Trophoblast cell (in vitro differentiated cells and primary cell): Measurements from ENCODE around the gene ADARB1.

ENCODE experiments used
- DNase-seq, 2 donors: peaks; one replicate each; pipeline ENCODE4 v3.0.0-alpha.2; 2016
- H2AFZ ChIP-seq: 2 replicates; pipeline ENCODE4 v1.6.1; 2013; ENCODE audit warnings: low read length, moderate library complexity, mild to moderate bottlenecking; ENCODE audit not compliant: insufficient read depth, poor library complexity
- H2AK5ac ChIP-seq: 2 replicates; pipeline ENCODE4 v1.6.1; 2013; ENCODE audit warnings: mild to moderate bottlenecking, low read length
- H2BK120ac ChIP-seq: 2 replicates; pipeline ENCODE4 v1.6.1; 2013; ENCODE audit warnings: low read length, mild to moderate bottlenecking, moderate library complexity; ENCODE audit not compliant: insufficient read depth, poor library complexity
- H2BK12ac ChIP-seq: 2 replicates; pipeline ENCODE4 v1.6.1; 2013; ENCODE audit warnings: mild to moderate bottlenecking, low read length, moderate library complexity
- H2BK5ac ChIP-seq: 2 replicates; pipeline ENCODE4 v1.6.1; 2013; ENCODE audit warnings: low read length, low read depth, moderate library complexity, mild to moderate bottlenecking; ENCODE audit not compliant: poor library complexity
- H3K14ac ChIP-seq: 2 replicates; pipeline ENCODE4 v1.6.1; 2013; ENCODE audit warnings: mild to moderate bottlenecking, low read length
- H3K18ac ChIP-seq: 2 replicates; pipeline ENCODE4 v1.6.1; 2013; ENCODE audit warnings: mild to moderate bottlenecking, low read length
- H3K23ac ChIP-seq: 2 replicates; pipeline ENCODE4 v1.6.1; 2013; ENCODE audit warnings: low read length
- H3K27ac ChIP-seq: 2 replicates; pipeline ENCODE4 v1.5.1; 2013; ENCODE audit warnings: low read depth, mild to moderate bottlenecking, inconsistent platforms, low read length, moderate library complexity
- H3K27me3 ChIP-seq: 2 replicates; pipeline ENCODE4 v1.6.1; 2013; ENCODE audit warnings: inconsistent platforms, mild to moderate bottlenecking, low read length, moderate library complexity; ENCODE audit not compliant: insufficient read depth
- H3K36me3 ChIP-seq, 2 experiments: 1 replicate in 1 of 2; 2 replicates in 1 of 2; pipeline ENCODE4 v1.6.1; 2013; ENCODE audit warnings: low read length in 2 of 2, mild to moderate bottlenecking in 2 of 2, moderate library complexity in 1 of 2; ENCODE audit not compliant: insufficient read depth in 2 of 2, control insufficient read depth in 1 of 2
- H3K4ac ChIP-seq: 2 replicates; pipeline ENCODE4 v1.6.1; 2013; ENCODE audit warnings: low read depth, mild to moderate bottlenecking, low read length, moderate library complexity
- H3K4me1 ChIP-seq, 2 experiments: 1 replicate in 1 of 2; 2 replicates in 1 of 2; pipeline ENCODE4 v1.6.1; 2013; ENCODE audit warnings: low read length in 2 of 2, mild to moderate bottlenecking in 2 of 2, moderate library complexity in 1 of 2; ENCODE audit not compliant: insufficient read depth in 2 of 2, control insufficient read depth in 1 of 2
- H3K4me2 ChIP-seq: 2 replicates; pipeline ENCODE4 v1.6.1; 2013; ENCODE audit warnings: inconsistent platforms, mild to moderate bottlenecking, low read length, moderate library complexity
- H3K4me3 ChIP-seq: 2 replicates; pipeline ENCODE4 v1.5.1; 2013; ENCODE audit warnings: mild to moderate bottlenecking, low read depth, low read length, inconsistent platforms
- H3K79me1 ChIP-seq: one replicate; pipeline ENCODE4 v1.6.1; 2013; ENCODE audit warnings: low read length
- H3K79me2 ChIP-seq: 2 replicates; pipeline ENCODE4 v1.6.1; 2013; ENCODE audit warnings: low read length, mild to moderate bottlenecking; ENCODE audit not compliant: control insufficient read depth, insufficient read depth, poor library complexity
- H3K9ac ChIP-seq: 2 replicates; pipeline ENCODE4 v1.6.1; 2013; ENCODE audit warnings: mild to moderate bottlenecking, low read length
- H3K9me3 ChIP-seq: 2 replicates; pipeline ENCODE4 v1.6.1; 2013; ENCODE audit warnings: low read depth, mild to moderate bottlenecking, control low read depth, inconsistent platforms, low read length; ENCODE audit not compliant: insufficient read depth
- H4K12ac ChIP-seq: 2 replicates; pipeline ENCODE4 v1.6.1; 2013; ENCODE audit warnings: low read depth, mild to moderate bottlenecking, low read length, moderate library complexity
- H4K8ac ChIP-seq: 2 replicates; pipeline ENCODE4 v1.6.1; 2013; ENCODE audit warnings: low read depth, mild to moderate bottlenecking, low read length, moderate library complexity
- H4K91ac ChIP-seq: one replicate; pipeline ENCODE4 v1.6.1; 2013; ENCODE audit warnings: low read depth, mild to moderate bottlenecking, low read length, moderate library complexity
- WGBS: extraction: QIAGEN DNeasy Blood & Tissue Kit; methylation state at CpG from one replicate; pipeline ENCODE4 v1.1.7; 2013; ENCODE audit warnings: missing lambda C conversion rate; ENCODE audit not compliant: insufficient read length, insufficient coverage; ENCODE audit errors: extremely low coverage; 5-methylcytosine and 5-hydroxymethylcytosine counted together

Gene ADARB1

DNA sequence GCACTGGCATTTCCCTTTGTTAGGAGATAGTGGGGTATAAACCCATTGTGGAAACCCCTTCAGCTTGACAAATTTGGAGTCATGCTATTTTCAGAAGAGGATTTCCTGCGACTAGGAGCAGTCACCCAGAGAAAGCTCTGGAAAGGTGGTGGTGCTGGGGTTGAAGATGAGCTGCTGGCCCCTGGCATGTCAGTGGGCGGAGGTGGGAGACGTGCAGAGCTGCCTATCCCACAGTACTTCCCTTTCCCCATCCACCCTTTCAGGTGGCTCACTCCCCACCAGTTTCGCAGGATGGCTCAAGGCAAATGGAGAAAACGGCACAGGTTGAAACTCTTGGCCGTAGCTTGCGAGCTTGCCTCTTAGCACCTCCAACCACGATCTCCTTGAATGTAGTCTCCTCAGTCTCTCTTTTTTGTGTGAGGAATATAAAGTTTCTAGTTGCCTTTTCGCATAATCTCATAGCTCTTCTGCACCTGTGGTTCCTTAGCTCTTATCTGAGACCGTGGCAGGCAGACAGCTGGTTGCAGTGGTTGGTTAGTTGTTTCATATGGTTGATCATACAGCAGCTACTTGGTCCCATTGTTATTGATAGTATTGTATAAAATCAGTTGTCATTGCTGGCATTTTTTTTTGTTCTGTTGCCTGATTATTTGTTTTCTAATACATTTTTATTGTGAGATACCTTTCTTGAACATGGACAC lies 48.2 kb downstream of the ADARB1 start:
- H4K8ac ChIP-seq, result no peak overlapping the region
- WGBS, result no CpG with 5 or more reads among the region's 10 CpGs
- H2BK120ac ChIP-seq, result no peak overlapping the region
- no peak overlapping the region for H3K4ac ChIP-seq
- H3K18ac ChIP-seq, result no peak overlapping the region
- no peak overlapping the region for H2AK5ac ChIP-seq
- no peak overlapping the region for H3K9ac ChIP-seq
- H3K27me3 ChIP-seq, result no peaks in the 10 kb centered on the region
- no peak overlapping the region for H3K14ac ChIP-seq
- no peak overlapping the region for H3K27ac ChIP-seq
- no peak overlapping the region for H4K91ac ChIP-seq
- no peak for DNase-seq
- H3K4me3 ChIP-seq, result no peak overlapping the region
- peaks cover 2 to 6% of the 10 kb centered on the region in 2 experiments for H3K36me3 ChIP-seq
- no peak overlapping the region for H3K4me2 ChIP-seq
- H3K79me1 ChIP-seq, result no peaks in the 10 kb centered on the region
- peaks cover 2% of the 10 kb centered on the region for H3K9me3 ChIP-seq
- no peak overlapping the region for H2AFZ ChIP-seq
- no peak overlapping the region for H2BK5ac ChIP-seq
- H3K79me2 ChIP-seq, result no peaks in the 10 kb centered on the region
- no peak overlapping the region for H4K12ac ChIP-seq
- no peak overlapping the region for H2BK12ac ChIP-seq
- H3K23ac ChIP-seq, result no peak overlapping the region
- H3K4me1 ChIP-seq, result no peaks in the 10 kb centered on the region

DNA sequence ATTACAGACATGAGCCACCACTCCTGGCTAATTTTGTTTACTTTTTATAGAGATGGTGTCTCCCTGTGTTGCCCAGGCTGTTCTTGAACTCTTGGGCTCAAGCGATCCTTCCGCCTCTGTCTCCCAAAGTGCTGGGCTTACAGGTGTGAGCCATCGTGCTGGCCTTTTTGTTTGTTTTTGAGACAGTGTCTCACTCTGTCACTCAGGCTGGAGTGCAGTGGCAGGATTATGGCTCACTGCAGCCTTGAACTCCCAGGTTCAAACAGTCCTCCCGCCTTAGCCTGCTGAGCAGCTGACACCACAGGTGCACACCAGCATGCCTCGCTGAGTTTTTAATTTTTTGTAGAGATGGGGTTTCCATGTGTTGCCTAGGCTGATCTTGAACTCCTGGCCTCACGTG lies 49.1 kb downstream of the ADARB1 start:
- no peaks in the 10 kb centered on the region for H3K79me2 ChIP-seq
- H2AFZ ChIP-seq, result no peak overlapping the region
- H3K9me3 ChIP-seq, result peaks cover 2% of the 10 kb centered on the region
- no peak overlapping the region for H2BK120ac ChIP-seq
- H3K4me2 ChIP-seq, result no peak overlapping the region
- no peak overlapping the region for H3K4me3 ChIP-seq
- H3K79me1 ChIP-seq, result no peaks in the 10 kb centered on the region
- no peak overlapping the region for H4K12ac ChIP-seq
- no peak overlapping the region for H2AK5ac ChIP-seq
- no peak overlapping the region for H2BK12ac ChIP-seq
- H3K18ac ChIP-seq, result no peak overlapping the region
- H4K91ac ChIP-seq, result no peak overlapping the region
- no peak overlapping the region for H3K23ac ChIP-seq
- DNase-seq, result no peak
- H3K36me3 ChIP-seq, result peaks cover 2 to 6% of the 10 kb centered on the region in 2 experiments
- no peak overlapping the region for H3K4ac ChIP-seq
- H3K27ac ChIP-seq, result no peak overlapping the region
- no peak overlapping the region for H2BK5ac ChIP-seq
- H3K14ac ChIP-seq, result no peak overlapping the region
- no peaks in the 10 kb centered on the region for H3K4me1 ChIP-seq
- WGBS, result no CpG with 5 or more reads among the region's 6 CpGs
- H3K27me3 ChIP-seq, result no peaks in the 10 kb centered on the region
- H4K8ac ChIP-seq, result no peak overlapping the region
- no peak overlapping the region for H3K9ac ChIP-seq

DNA sequence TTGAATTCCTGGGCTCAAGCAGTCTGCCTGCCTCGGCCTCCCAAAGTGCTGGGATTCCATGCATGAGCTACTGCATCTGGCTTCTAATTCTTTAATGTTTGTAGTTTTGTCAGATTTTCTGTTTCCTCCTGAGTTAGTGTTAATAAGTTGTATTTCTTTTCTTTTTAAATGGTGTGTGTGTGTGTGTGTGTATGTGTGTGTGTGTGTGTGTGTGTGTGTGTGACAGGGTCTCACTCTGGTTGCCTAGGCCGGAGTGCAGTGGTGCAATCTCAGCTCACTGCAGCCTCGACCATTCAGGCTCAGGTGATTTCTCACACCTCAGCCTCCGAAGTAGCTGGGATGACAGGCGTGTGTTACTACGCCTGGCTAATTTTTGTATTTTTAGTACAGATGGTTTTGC lies 50.2 kb downstream of the ADARB1 start:
- H4K8ac ChIP-seq, result no peak overlapping the region
- H2BK120ac ChIP-seq, result no peak overlapping the region
- H3K4ac ChIP-seq, result no peak overlapping the region
- no peaks in the 10 kb centered on the region for H3K4me1 ChIP-seq
- H3K4me3 ChIP-seq, result no peak overlapping the region
- no peak for DNase-seq
- H4K12ac ChIP-seq, result no peak overlapping the region
- H2BK12ac ChIP-seq, result no peak overlapping the region
- H3K4me2 ChIP-seq, result no peak overlapping the region
- no peaks in the 10 kb centered on the region for H3K79me2 ChIP-seq
- H3K27me3 ChIP-seq, result no peaks in the 10 kb centered on the region
- no peak overlapping the region for H3K9ac ChIP-seq
- no peak overlapping the region for H4K91ac ChIP-seq
- WGBS, result no CpG with 5 or more reads among the region's 6 CpGs
- H3K23ac ChIP-seq, result no peak overlapping the region
- H3K36me3 ChIP-seq, result peaks cover 2 to 8% of the 10 kb centered on the region in 2 experiments
- no peak overlapping the region for H2BK5ac ChIP-seq
- no peak overlapping the region for H3K18ac ChIP-seq
- no peak overlapping the region for H2AFZ ChIP-seq
- H2AK5ac ChIP-seq, result no peak overlapping the region
- H3K79me1 ChIP-seq, result no peaks in the 10 kb centered on the region
- H3K9me3 ChIP-seq, result peaks cover 2% of the 10 kb centered on the region
- no peak overlapping the region for H3K27ac ChIP-seq
- no peak overlapping the region for H3K14ac ChIP-seq

DNA sequence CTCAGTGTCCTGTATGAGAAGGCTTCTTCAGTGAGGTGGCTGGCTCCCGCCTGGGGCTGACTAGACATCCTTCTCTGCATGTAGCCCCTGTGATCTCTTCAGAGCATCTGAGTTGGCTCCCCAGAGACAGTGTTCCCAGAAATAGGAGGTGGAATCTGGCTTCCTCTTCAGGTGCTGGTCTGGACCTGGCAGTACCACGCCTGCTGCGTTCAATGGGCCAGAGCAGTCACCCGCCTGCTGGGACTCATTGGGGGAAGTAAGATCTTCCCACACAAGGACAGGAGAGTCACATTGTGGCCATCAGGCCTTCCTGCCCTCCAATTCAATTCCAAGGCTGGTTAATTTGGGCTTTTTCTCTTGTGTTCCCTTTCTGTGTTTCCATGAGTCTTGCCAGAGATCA lies 51.0 kb downstream of the ADARB1 start:
- H3K4me3 ChIP-seq, result no peak overlapping the region
- no peaks in the 10 kb centered on the region for H3K27me3 ChIP-seq
- H3K23ac ChIP-seq, result no peak overlapping the region
- H2BK5ac ChIP-seq, result no peak overlapping the region
- no peaks in the 10 kb centered on the region for H3K79me1 ChIP-seq
- no CpG with 5 or more reads among the region's 4 CpGs for WGBS
- H2AFZ ChIP-seq, result no peak overlapping the region
- no peak overlapping the region for H4K8ac ChIP-seq
- no peak overlapping the region for H3K18ac ChIP-seq
- H3K36me3 ChIP-seq, result peaks cover 2 to 8% of the 10 kb centered on the region in 2 experiments
- H3K4ac ChIP-seq, result no peak overlapping the region
- no peak overlapping the region for H4K91ac ChIP-seq
- peaks cover 2% of the 10 kb centered on the region for H3K9me3 ChIP-seq
- no peak for DNase-seq
- no peak overlapping the region for H2AK5ac ChIP-seq
- H2BK120ac ChIP-seq, result peak overlapping the region; percentile 7
- H3K79me2 ChIP-seq, result no peaks in the 10 kb centered on the region
- H3K4me1 ChIP-seq, result no peaks in the 10 kb centered on the region
- no peak overlapping the region for H4K12ac ChIP-seq
- no peak overlapping the region for H2BK12ac ChIP-seq
- H3K14ac ChIP-seq, result no peak overlapping the region
- H3K4me2 ChIP-seq, result no peak overlapping the region
- H3K27ac ChIP-seq, result no peak overlapping the region
- H3K9ac ChIP-seq, result no peak overlapping the region
